ENCODE data around the gene ZNF322. TPM values are rescaled to one million over a fixed set of nuclear protein-coding genes. Genes with fewer than 3 reads are reported as not detected.
"Not testable (repeated sequence)": the region's sequence is repeated elsewhere in the genome, so short reads cannot be mapped to it uniquely, and the experiment has no call there.

ZNF322 gene
- total RNA-seq, 1 experiment from 2014 or later, result 39.1 TPM

DNA sequence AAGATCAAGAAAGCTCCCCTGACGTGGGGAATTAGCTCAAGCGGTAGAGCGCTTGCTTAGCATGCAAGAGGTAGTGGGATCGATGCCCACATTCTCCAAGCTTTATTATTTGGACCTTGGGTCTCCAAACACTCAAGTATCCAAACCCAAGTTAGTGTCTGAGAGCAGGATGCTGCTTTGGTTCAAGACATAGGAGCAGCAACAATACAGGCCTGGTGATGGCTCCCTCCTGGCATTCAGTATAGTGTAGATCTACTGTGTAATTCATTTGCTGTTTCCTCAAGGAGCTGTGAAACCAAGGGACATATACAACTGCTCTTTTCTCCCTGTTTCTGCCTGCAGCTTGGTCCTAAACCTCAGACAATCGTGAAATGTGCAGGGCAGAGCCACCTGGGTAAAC, 45.8 kb upstream of the ZNF322 start:
- H2BK20ac ChIP-seq (ENCODE audit: low read depth, low read length, poor library complexity, severe bottlenecking); H2BK12ac ChIP-seq (ENCODE audit: insufficient read length, low read depth, low read length); H3K27ac Mint-ChIP-seq; H2BK120ac ChIP-seq (ENCODE audit: low read depth, low read length, poor library complexity, severe bottlenecking); H3K4me3 Mint-ChIP-seq; H3K4me1 ChIP-seq (ENCODE audit: insufficient read depth, low read length); H4K91ac ChIP-seq (ENCODE audit: insufficient read length, low read depth, low read length); H3K4ac ChIP-seq (ENCODE audit: low read depth, low read length); H3T11ph ChIP-seq (ENCODE audit: low read length); H3K79me1 ChIP-seq (ENCODE audit: insufficient read depth, low read depth, low read length, poor library complexity, severe bottlenecking); H2BK5ac ChIP-seq (ENCODE audit: insufficient read length, low read length); H3K27me3 Mint-ChIP-seq (ENCODE audit: low read depth); H3K23me2 ChIP-seq (ENCODE audit: insufficient read length, low read depth, low read length, poor library complexity, severe bottlenecking); H4K8ac ChIP-seq (replicated peaks; ENCODE audit: insufficient read length, low read depth, low read length); H3K18ac ChIP-seq (ENCODE audit: insufficient read length, low read depth, low read length); H2BK15ac ChIP-seq (ENCODE audit: low read depth, low read length); H2AK5ac ChIP-seq (ENCODE audit: insufficient read length, low read length); H2AFZ ChIP-seq (ENCODE audit: low read length); H3K79me2 ChIP-seq (ENCODE audit: insufficient read depth, low read length); H3K4me2 ChIP-seq (ENCODE audit: insufficient read depth, insufficient read length, low read length); DNase-seq; H4K20me1 ChIP-seq (ENCODE audit: control insufficient read depth, insufficient read depth, insufficient read length); H3K4me1 Mint-ChIP-seq; H4K5ac ChIP-seq (ENCODE audit: insufficient read length, low read depth, low read length); H3K27me3 ChIP-seq (ENCODE audit: insufficient read depth, low read length); H3K9me3 Mint-ChIP-seq; H3K9ac ChIP-seq (ENCODE audit: extremely low read depth, insufficient read length, low read length); H3K36me3 Mint-ChIP-seq (ENCODE audit: insufficient read depth in 1 of 3, low read depth in 3 of 3); H3K56ac ChIP-seq (ENCODE audit: insufficient read length, low read depth, low read length); H3K27ac ChIP-seq (ENCODE audit: insufficient read length, low read depth, low read length); H3K9me3 ChIP-seq (ENCODE audit: control insufficient read depth, low read depth, low read length); H3K23ac ChIP-seq (ENCODE audit: insufficient read length, low read depth, low read length); H3K14ac ChIP-seq (ENCODE audit: insufficient read depth, low read length): not testable (repeated sequence)
- no CpG with 5 or more reads among the region's 5 CpGs for WGBS (ENCODE audit: extremely low coverage, insufficient read length, low lambda C conversion rate)

DNA sequence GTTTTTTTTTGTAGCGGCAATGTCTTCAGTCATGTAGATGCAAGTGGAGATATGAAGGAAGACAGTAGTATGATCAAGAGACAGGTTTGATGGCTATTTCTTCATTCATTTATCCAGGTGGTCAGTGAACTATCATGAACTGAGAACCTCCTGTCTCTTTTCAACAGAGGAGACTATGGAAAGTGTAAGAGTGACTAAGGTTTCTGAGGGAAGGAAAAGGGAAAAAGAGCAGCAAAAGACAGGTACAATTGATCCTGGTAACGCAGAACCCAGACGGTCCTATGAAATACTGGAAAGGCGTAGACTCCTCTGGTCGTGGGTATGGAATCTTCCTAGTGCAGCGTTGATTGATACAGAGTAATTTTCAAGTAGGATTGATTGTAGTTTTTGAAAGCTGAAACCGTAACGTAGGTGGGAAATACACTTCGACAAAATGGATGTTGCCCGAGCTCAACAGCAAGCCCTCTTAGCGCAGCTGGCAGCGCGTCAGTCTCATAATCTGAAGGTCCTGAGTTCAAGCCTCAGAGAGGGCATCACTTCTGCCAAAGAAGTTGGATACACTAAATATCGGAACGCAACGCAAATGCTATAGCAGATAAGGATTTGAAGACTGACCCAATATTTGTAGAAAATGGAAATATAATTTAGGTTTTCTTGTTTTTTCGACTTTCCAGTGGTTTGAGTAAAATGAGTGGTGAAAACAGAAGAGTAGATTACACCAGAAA, 41.6 kb upstream of the ZNF322 start:
- not testable (repeated sequence) for H3K4ac ChIP-seq (ENCODE audit: low read depth, low read length); H3K18ac ChIP-seq (ENCODE audit: insufficient read length, low read depth, low read length); H4K91ac ChIP-seq (ENCODE audit: insufficient read length, low read depth, low read length); H3T11ph ChIP-seq (ENCODE audit: low read length); H3K79me2 ChIP-seq (ENCODE audit: insufficient read depth, low read length); H3K36me3 Mint-ChIP-seq (ENCODE audit: insufficient read depth in 1 of 3, low read depth in 3 of 3); H3K27me3 ChIP-seq (ENCODE audit: insufficient read depth, low read length); H3K4me1 ChIP-seq (ENCODE audit: insufficient read depth, low read length); H3K27ac Mint-ChIP-seq; H2AFZ ChIP-seq (ENCODE audit: low read length); H3K23ac ChIP-seq (ENCODE audit: insufficient read length, low read depth, low read length); H3K27ac ChIP-seq (ENCODE audit: insufficient read length, low read depth, low read length); H3K4me2 ChIP-seq (ENCODE audit: insufficient read depth, insufficient read length, low read length); H2BK5ac ChIP-seq (ENCODE audit: insufficient read length, low read length); H2BK20ac ChIP-seq (ENCODE audit: low read depth, low read length, poor library complexity, severe bottlenecking); H4K8ac ChIP-seq (replicated peaks; ENCODE audit: insufficient read length, low read depth, low read length); H4K20me1 ChIP-seq (ENCODE audit: control insufficient read depth, insufficient read depth, insufficient read length); H2BK120ac ChIP-seq (ENCODE audit: low read depth, low read length, poor library complexity, severe bottlenecking); H3K23me2 ChIP-seq (ENCODE audit: insufficient read length, low read depth, low read length, poor library complexity, severe bottlenecking); H4K5ac ChIP-seq (ENCODE audit: insufficient read length, low read depth, low read length); H3K9me3 ChIP-seq (ENCODE audit: control insufficient read depth, low read depth, low read length); H3K56ac ChIP-seq (ENCODE audit: insufficient read length, low read depth, low read length); H3K9me3 Mint-ChIP-seq; H3K4me1 Mint-ChIP-seq; H3K14ac ChIP-seq (ENCODE audit: insufficient read depth, low read length); H2BK15ac ChIP-seq (ENCODE audit: low read depth, low read length); H3K27me3 Mint-ChIP-seq (ENCODE audit: low read depth); H2BK12ac ChIP-seq (ENCODE audit: insufficient read length, low read depth, low read length); H2AK5ac ChIP-seq (ENCODE audit: insufficient read length, low read length); H3K4me3 Mint-ChIP-seq; H3K9ac ChIP-seq (ENCODE audit: extremely low read depth, insufficient read length, low read length); DNase-seq; H3K79me1 ChIP-seq (ENCODE audit: insufficient read depth, low read depth, low read length, poor library complexity, severe bottlenecking)
- WGBS (ENCODE audit: extremely low coverage, insufficient read length, low lambda C conversion rate), result no CpG with 5 or more reads among the region's 17 CpGs
